Glutamatergic neuron (in vitro differentiated cells): Measurements from ENCODE around the gene MAGIX. TPM values are rescaled to one million over a fixed set of nuclear protein-coding genes. Genes with fewer than 3 reads are reported as not detected.

Source experiments
- DNase-seq: peaks from one replicate; pipeline ENCODE4 v3.0.0; 2022
- H3K27ac Mint-ChIP-seq: one replicate; pipeline ENCODE4 v1.8.0; 2020; ENCODE audit warnings: mild to moderate bottlenecking, mixed read lengths, inconsistent platforms; ENCODE audit not compliant: unreplicated experiment
- H3K27me3 Mint-ChIP-seq: one replicate; pipeline ENCODE4 v1.8.0; 2020; ENCODE audit warnings: mild to moderate bottlenecking, moderate library complexity, mixed read lengths, inconsistent platforms; ENCODE audit not compliant: unreplicated experiment
- H3K36me3 Mint-ChIP-seq: one replicate; pipeline ENCODE4 v1.8.0; 2020; ENCODE audit warnings: mild to moderate bottlenecking, mixed read lengths, inconsistent platforms; ENCODE audit not compliant: unreplicated experiment
- H3K4me1 Mint-ChIP-seq: one replicate; pipeline ENCODE4 v1.8.0; 2020; ENCODE audit warnings: mild to moderate bottlenecking, low read depth, mixed read lengths, inconsistent platforms; ENCODE audit not compliant: unreplicated experiment
- H3K4me3 Mint-ChIP-seq: one replicate; pipeline ENCODE4 v1.8.0; 2020; ENCODE audit warnings: mild to moderate bottlenecking, mixed read lengths, inconsistent platforms; ENCODE audit not compliant: unreplicated experiment
- H3K9me3 Mint-ChIP-seq: one replicate; pipeline ENCODE4 v1.8.0; 2020; ENCODE audit warnings: mild to moderate bottlenecking, moderate library complexity, mixed read lengths, inconsistent platforms; ENCODE audit not compliant: unreplicated experiment
- total RNA-seq: library from RNA; stranded (reverse); fragmentation: NEBNext Ultra II Directional; extraction: Animal tissue kit (Norgen Biotek cat#: 25700); gene quantifications from one replicate; pipeline ENCODE4 v1.2.1, GENCODE V29; 2021; ENCODE audit not compliant: unreplicated experiment
- TF ChIP-seq, protein P1 (sequence below): fragments of 200-600 bp; sonication (generic); IDR thresholded peaks from one replicate; pipeline ENCODE4 v1.5.0; 2021; ENCODE audit not compliant: partially characterized antibody, unreplicated experiment

MAGIX gene
- total RNA-seq, 1 donor from 2014 or later: 2.7 TPM

DNA sequence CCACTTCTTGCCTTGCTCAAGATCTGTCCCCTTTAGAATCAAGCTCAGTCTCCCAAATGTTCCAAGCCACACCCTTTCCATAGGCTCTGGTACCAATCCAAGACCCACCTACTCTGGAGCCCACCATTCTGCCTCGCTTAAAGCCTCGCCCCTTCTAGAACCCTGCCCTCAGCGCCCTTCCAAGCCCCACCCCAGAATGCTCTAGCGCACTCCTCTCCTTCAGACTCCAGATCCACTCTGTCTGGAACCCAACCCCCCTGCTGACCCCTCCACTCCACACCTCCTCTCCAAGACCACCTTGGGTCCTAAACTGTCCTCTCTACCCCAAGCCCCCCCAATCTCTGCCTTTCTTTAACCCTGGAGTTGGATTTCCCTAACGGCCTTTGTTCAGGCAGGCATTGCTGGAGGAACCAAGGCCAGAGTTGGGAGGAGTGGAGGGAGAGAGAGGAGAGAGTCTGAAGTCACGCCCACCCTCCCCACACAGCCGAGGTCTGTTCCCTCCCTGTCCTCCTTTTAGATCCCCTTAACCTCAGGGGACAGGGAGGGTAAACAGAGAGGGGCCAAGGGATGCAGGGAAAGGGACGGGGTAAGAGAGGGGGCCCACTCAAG lies 26.0 kb downstream of the MAGIX start:
- DNase-seq: no peak
- TF ChIP-seq, protein P1, sequence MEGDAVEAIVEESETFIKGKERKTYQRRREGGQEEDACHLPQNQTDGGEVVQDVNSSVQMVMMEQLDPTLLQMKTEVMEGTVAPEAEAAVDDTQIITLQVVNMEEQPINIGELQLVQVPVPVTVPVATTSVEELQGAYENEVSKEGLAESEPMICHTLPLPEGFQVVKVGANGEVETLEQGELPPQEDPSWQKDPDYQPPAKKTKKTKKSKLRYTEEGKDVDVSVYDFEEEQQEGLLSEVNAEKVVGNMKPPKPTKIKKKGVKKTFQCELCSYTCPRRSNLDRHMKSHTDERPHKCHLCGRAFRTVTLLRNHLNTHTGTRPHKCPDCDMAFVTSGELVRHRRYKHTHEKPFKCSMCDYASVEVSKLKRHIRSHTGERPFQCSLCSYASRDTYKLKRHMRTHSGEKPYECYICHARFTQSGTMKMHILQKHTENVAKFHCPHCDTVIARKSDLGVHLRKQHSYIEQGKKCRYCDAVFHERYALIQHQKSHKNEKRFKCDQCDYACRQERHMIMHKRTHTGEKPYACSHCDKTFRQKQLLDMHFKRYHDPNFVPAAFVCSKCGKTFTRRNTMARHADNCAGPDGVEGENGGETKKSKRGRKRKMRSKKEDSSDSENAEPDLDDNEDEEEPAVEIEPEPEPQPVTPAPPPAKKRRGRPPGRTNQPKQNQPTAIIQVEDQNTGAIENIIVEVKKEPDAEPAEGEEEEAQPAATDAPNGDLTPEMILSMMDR: no peak
- peaks cover 7% of the 10 kb centered on the region for H3K4me1 Mint-ChIP-seq
- H3K27me3 Mint-ChIP-seq: peaks cover 11% of the 10 kb centered on the region
- H3K36me3 Mint-ChIP-seq: no peaks in the 10 kb centered on the region
- H3K27ac Mint-ChIP-seq: no peak overlapping the region
- peaks cover 13% of the 10 kb centered on the region for H3K9me3 Mint-ChIP-seq
- no peak overlapping the region for H3K4me3 Mint-ChIP-seq

DNA sequence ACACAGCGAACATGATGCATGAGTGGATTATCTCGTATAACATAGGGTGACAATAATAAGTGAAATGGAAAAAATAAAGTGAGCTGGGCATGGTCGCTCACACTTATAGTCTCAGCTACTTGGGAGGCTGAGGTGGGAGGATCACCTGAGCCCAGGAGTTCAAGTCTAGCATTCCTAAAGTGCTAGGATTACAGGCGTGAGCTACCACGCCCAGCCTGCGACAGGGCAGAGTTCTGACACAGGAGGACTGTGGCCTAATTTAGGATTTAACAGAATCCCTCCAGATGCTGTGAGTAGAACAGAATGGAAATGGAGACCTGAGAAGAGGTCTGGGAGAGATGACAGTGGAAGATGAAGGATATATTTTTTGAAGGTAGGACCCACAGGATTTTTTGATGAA lies 27.0 kb downstream of the MAGIX start:
- H3K36me3 Mint-ChIP-seq: no peaks in the 10 kb centered on the region
- H3K27ac Mint-ChIP-seq: no peak overlapping the region
- H3K4me3 Mint-ChIP-seq: peak overlapping the region; percentile 63
- H3K4me1 Mint-ChIP-seq: peaks cover 9% of the 10 kb centered on the region
- no peak for DNase-seq
- peaks cover 13% of the 10 kb centered on the region for H3K9me3 Mint-ChIP-seq
- peaks cover 13% of the 10 kb centered on the region for H3K27me3 Mint-ChIP-seq
- TF ChIP-seq, protein P1: no peak

DNA sequence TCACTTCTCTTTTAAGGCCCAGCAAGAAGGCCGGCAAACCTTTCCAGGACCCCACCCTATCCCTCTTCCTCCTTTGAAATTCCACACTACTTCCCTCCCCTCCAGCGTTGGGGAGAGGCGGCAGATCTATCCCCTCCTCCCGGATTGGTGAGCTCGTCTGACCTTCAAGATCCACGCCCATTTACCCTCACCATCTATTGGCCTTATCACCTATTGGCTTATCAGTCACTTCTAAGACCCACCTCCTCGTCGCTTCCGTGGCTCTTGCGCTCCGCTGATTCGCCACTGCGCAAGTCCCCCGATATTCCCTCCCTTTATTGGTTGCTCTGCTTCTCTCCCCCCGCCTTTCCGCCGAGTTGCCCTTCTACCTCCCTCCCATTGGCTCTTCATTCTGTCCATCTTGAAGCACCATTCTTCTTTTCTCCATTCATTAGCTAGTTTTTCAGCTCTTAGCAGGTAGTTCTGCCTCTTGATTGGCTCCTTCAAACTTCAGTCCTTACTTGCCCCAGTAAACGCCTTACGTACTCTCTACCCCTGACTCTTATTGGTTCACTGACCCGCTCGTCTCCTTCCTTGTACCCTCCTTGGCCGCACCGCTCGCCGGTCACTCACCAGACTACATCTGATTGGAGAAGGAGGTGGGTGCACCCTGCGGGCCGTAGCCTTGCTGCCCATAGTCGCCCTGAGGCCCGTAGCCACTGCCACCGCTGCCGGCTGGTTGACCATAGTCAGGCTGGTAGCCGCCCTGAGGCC lies 28.4 kb downstream of the MAGIX start:
- H3K27ac Mint-ChIP-seq: peak overlapping the region; percentile 82
- DNase-seq: peak; percentile 75
- peaks cover 13% of the 10 kb centered on the region for H3K9me3 Mint-ChIP-seq
- peaks cover 13% of the 10 kb centered on the region for H3K4me1 Mint-ChIP-seq
- no peaks in the 10 kb centered on the region for H3K36me3 Mint-ChIP-seq
- H3K27me3 Mint-ChIP-seq: peaks cover 8% of the 10 kb centered on the region
- H3K4me3 Mint-ChIP-seq: peak overlapping the region; percentile 86
- TF ChIP-seq, protein P1: no peak

DNA sequence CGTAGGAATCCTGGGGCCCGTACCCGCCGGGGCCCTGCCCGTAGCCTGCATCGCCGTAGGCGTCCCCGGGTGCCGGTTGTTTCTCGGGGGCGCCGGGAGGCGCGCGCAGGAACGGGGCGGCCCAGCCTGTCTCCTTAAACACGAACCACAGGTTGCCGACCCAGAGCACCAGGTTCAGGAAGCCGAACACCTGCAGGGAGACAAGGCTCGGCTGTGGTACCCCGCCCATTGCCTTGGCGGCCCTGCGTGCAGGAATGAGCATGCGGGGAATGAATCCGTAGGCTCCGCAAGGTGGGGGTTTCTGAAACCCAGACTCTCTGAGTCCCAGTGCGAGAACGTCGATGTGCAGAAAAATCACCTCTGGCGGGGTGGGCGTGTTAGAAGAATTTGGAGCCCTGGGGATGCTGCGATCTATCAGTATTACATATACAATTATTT lies 29.0 kb downstream of the MAGIX start:
- TF ChIP-seq, protein P1: no peak
- H3K27ac Mint-ChIP-seq: no peak overlapping the region
- H3K36me3 Mint-ChIP-seq: no peaks in the 10 kb centered on the region
- H3K9me3 Mint-ChIP-seq: peaks cover 13% of the 10 kb centered on the region
- no peak for DNase-seq
- H3K4me3 Mint-ChIP-seq: peak overlapping the region; percentile 74
- peaks cover 13% of the 10 kb centered on the region for H3K4me1 Mint-ChIP-seq
- peaks cover 8% of the 10 kb centered on the region for H3K27me3 Mint-ChIP-seq
